ENCODE results near the gene NKAP. TPM values are rescaled to one million over a fixed set of nuclear protein-coding genes. Genes with fewer than 3 reads are reported as not detected.

The NKAP gene
- total RNA-seq, 1 experiment from 2014 or later = 7.3 TPM

- Histone ChIP-seq H2BK12ac (ENCODE audit: insufficient read length, low read depth, low read length) (no peak overlapping the region), H3K14ac (ENCODE audit: insufficient read depth, low read length) (no peak overlapping the region), H3K4ac (ENCODE audit: low read depth, low read length) (no peak overlapping the region), H3T11ph (ENCODE audit: low read length) (no peak overlapping the region), H3K27me3 (ENCODE audit: insufficient read depth, low read length) (no peaks in the 10 kb centered on the region), H3K79me1 (ENCODE audit: insufficient read depth, low read depth, low read length, poor library complexity, severe bottlenecking) (no peaks in the 10 kb centered on the region), H2AFZ (ENCODE audit: low read length) (no peak overlapping the region), H3K56ac (ENCODE audit: insufficient read length, low read depth, low read length) (no peak overlapping the region), H2BK15ac (ENCODE audit: low read depth, low read length) (no peak overlapping the region), H3K9me3 (ENCODE audit: control insufficient read depth, low read depth, low read length) (peaks cover 12% of the 10 kb centered on the region), H2AK5ac (ENCODE audit: insufficient read length, low read length) (no peak overlapping the region), H4K5ac (ENCODE audit: insufficient read length, low read depth, low read length) (no peak overlapping the region), H3K4me1 (ENCODE audit: insufficient read depth, low read length) (no peaks in the 10 kb centered on the region), H3K79me2 (ENCODE audit: insufficient read depth, low read length) (no peaks in the 10 kb centered on the region), H3K27ac (ENCODE audit: insufficient read length, low read depth, low read length) (no peak overlapping the region), H2BK120ac (ENCODE audit: low read depth, low read length, poor library complexity, severe bottlenecking) (no peak overlapping the region), H3K23me2 (ENCODE audit: insufficient read length, low read depth, low read length, poor library complexity, severe bottlenecking) (no peaks in the 10 kb centered on the region), H4K91ac (ENCODE audit: insufficient read length, low read depth, low read length) (no peak overlapping the region), H4K20me1 (ENCODE audit: control insufficient read depth, insufficient read depth, insufficient read length) (no peaks in the 10 kb centered on the region), H4K8ac (replicated peaks; ENCODE audit: insufficient read length, low read depth, low read length) (no peak overlapping the region), H3K4me2 (ENCODE audit: insufficient read depth, insufficient read length, low read length) (no peak overlapping the region), H3K23ac (ENCODE audit: insufficient read length, low read depth, low read length) (no peak overlapping the region), H3K9ac (ENCODE audit: extremely low read depth, insufficient read length, low read length) (no peak overlapping the region), H2BK5ac (ENCODE audit: insufficient read length, low read length) (no peak overlapping the region), H3K18ac (ENCODE audit: insufficient read length, low read depth, low read length) (no peak overlapping the region), H2BK20ac (ENCODE audit: low read depth, low read length, poor library complexity, severe bottlenecking) (no peak overlapping the region)
- Mint-ChIP-seq H3K4me1 (peaks cover 2% of the 10 kb centered on the region in 2 experiments), H3K36me3 (ENCODE audit: insufficient read depth in 1 of 3, low read depth in 3 of 3) (peaks cover 0 to 3% (median 2%) of the 10 kb centered on the region in 3 experiments; a peak in 1 of 7 replicates), H3K9me3 (peaks cover 52 to 65% of the 10 kb centered on the region in 2 experiments), H3K27ac (no peak overlapping the region), H3K4me3 (no peak overlapping the region), H3K27me3 (ENCODE audit: low read depth) (0 out of 2 replicates have a peak, but pooled peaks cover 2% of the 10 kb centered on the region)
- DNase-seq = no peak
- no CpG with 5 or more reads among the region's 1 CpG for WGBS (ENCODE audit: extremely low coverage, insufficient read length, low lambda C conversion rate)
- TF ChIP-seq CTCF (conservative IDR thresholded peaks at IDR 0.05) = no peak
Measured at GRCh38 chrX:119900976-119901375, 42.6 kb downstream of the NKAP start.

All from H9 (cell line).